Jurkat, Clone E6-1 (cell line): ENCODE measurements around the gene MARK3.

Experiments used
- DNase-seq: peaks from one replicate; pipeline ENCODE4 v3.0.0-alpha.2; 2011; ENCODE audit warnings: low read depth, low spot score
- H3K4me3 ChIP-seq: 2 replicates; pipeline ENCODE4 v1.5.1; 2011; ENCODE audit warnings: mild to moderate bottlenecking, low read length, control low read depth, moderate library complexity

MARK3 gene

DNA sequence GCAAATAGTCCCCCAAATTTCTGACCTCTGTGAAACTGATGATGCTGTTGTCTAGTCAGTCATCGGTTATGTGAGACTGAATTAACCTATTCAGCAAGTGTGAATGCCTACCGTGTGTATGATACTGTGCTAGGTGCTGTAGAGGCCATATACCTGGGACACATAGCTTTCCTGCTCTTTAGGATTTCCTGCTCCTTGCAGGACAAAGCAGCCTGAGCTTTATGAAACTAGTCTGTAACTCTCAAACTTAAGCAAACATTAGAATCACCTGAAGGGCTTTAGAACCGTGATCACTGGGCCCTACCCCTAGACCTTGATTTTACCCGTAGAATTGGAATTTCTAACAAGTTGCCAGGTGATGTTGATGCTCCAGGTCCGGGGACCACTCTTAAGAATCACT is 6.9 kb downstream of the MARK3 start:
- DNase-seq = no peak
- no peak overlapping the region for H3K4me3 ChIP-seq

DNA sequence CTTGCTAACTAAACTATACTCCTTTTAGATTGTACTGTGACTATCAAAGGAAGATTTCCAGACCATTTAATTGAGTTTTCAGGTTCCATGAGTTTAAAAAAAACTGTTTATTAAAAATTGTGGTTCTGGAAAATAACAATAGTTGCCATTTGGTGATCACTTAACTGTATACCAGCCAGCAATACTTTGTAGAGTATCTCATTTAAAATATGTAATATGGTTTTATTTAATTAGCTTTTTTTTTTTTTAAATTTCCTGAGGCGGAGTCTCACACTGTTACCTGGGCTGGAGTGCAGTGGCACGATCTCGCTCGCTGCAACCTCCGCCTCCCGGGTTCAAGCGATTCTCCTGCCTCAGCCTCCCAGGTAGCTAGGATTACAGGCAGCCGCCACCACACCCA is 7.4 kb downstream of the MARK3 start:
- H3K4me3 ChIP-seq = no peak overlapping the region

GRCh38 chr14:103393070-103393469 is 7.9 kb downstream of the MARK3 start:
- no peak overlapping the region for H3K4me3 ChIP-seq
- DNase-seq = no peak

More for the DNA sequence above, 7.4 kb downstream of the MARK3 start:
- DNase-seq = no peak

DNA sequence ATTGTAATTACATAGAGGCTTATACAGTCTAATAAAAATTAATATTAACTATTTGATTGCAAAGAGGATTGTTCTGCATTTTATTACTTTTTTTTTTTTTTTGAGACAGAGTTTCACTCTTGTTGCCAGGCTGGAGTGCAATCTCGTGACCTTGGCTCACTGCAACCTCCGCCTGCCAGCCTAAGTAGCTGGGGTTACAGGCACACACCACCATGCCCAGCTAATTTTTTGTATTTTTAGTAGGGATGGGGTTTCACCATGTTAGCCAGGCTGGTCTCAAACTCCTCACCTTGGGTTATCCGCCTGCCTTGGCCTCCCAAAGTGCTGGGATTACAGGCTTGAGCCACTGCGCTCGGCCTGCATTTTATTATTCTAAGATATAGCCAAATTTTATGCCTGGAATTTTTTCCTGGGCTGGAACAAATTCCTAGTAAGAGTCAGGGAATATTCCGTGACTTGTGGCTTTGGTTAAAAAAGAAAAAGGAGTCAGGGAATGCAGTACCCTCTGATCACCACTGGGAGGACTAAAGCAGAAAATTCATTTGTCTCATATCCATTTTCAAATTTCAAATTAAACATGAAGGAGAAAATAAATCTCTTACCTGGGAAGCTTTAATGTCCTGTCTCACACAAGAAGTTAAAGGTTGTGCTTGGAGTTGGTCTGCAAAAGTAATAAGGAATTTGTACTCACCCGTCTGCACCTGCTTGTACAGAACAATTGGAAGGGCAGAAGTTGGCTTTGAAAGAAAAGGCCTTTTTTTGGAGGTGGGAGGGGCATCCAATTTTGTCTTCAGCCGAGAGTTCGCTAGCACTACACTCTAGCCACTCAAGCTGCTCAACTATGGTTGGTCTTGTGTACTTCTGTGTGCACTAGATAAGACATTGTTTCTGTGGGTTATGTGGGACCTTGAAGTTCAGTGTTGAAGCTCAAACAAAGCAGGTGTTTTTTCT is 8.7 kb downstream of the MARK3 start:
- DNase-seq = peak; percentile 68

DNA sequence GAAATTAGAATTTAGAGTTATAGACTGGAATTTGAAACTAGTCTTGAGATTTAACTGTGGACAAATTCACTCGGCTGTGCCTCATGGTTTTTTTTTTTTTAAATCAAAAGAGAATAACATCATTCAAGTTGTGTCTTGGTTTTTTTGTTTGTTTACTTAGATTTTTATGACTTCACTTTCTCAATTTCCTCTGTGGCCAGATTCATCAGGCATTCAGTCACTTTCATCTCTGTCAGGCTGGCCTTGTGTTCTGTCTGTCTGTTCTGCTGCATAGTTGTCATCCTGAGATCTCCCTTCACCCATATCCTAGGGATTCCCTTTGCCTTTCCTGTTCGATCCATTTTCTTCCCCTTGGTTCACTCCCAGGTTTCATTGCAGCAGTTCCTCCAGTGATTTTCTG is 10.0 kb downstream of the MARK3 start:
- DNase-seq = no peak

More for the DNA sequence above, 8.7 kb downstream of the MARK3 start:
- no peak overlapping the region for H3K4me3 ChIP-seq

GRCh38 chr14:103396463-103396862 is 11.2 kb downstream of the MARK3 start:
- DNase-seq = no peak
- H3K4me3 ChIP-seq = no peak overlapping the region

More for the DNA sequence above, 10.0 kb downstream of the MARK3 start:
- H3K4me3 ChIP-seq = no peak overlapping the region

GRCh38 chr14:103398427-103399195 is 13.4 kb downstream of the MARK3 start:
- no peak for DNase-seq
- H3K4me3 ChIP-seq = no peak overlapping the region

DNA sequence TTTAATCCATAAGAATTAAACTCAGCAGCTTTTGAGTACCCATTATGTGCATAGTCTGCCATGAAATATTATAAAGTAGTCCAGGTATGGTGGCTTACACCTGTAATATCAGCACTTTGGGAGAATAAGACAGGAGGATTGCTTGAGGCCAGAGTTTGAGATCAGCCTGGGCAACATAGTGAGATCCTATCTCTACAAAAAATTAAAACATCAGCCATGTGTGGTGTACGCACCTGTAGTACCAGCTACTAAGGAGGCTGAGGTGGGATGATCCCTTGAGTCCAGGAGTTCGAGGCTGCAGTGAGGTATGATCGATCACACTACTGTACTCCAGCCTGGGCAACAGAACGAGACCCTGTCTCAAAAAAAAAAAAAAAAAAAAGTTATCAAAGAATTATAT is 15.3 kb downstream of the MARK3 start:
- H3K4me3 ChIP-seq = no peak overlapping the region
- no peak for DNase-seq

DNA sequence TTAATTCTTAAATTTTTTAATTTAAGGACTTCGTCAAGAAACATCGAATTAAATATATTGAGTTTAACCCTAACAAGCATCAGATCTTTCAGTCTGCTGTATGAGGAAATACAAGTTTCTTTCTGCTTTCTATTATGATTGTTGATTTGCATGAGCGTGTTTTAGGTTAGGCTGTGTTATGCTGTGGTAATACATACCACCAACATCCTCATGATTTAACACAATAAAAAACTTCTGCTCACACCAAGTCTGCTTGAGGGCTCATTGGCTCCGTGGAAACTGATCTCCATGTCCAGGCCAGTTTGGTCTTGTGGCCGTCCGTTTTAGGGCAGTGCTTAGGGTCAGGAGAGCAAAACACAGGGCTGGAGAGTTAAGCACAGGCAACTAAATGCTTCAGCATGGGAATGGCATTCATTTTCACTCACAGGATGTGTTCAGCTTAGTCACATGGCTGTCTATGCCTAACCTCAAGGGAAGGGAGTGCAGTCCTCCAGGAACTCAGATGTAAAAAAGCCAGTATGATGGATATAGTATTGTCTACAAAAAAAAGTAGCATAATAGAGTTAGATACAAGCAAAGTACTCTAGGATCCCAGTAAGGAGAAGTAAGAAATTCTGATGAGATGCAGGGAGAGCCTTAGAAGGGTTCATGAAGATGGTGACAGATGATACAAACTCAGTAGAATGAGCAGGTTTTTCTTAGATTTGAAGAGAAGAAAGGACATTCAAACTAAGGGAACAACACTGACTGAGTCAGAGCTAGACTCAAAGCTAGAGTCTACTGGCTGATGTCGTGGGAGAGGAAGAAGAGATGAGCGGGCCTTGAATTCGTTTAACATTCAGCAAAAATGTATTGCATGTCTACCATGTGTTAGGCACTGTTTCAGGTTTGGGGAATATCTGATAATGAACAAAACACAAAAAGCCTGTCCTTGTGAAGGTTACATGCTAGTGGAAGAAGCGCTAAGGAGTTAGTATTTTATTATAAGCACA is 16.3 kb downstream of the MARK3 start:
- DNase-seq = no peak
- no peak overlapping the region for H3K4me3 ChIP-seq

DNA sequence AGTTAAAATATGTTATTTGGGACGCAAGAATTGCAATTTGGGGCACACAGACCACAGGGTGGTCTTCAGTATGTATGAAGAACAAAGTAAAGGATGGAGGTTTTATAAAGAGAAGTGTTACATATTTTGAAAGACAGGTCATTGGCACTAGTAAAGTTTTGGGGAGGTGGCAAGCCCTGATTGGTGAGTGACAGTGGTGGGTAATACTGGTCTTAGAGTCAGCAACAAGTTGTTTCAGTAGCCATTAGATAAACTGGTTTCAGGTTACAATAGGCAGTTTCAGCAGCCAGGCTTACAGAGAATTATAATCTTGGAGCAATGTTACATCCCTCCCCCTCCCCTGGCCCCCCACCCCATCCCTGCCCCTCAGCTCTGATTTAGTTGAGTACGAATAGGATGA is 17.5 kb downstream of the MARK3 start:
- no peak overlapping the region for H3K4me3 ChIP-seq
- DNase-seq = no peak

GRCh38 chr14:103404032-103404918 is 19.1 kb downstream of the MARK3 start:
- H3K4me3 ChIP-seq = no peak overlapping the region
- no peak for DNase-seq

GRCh38 chr14:103404920-103405319 is 19.7 kb downstream of the MARK3 start:
- no peak overlapping the region for H3K4me3 ChIP-seq
- no peak for DNase-seq

GRCh38 chr14:103408491-103409155 is 23.4 kb downstream of the MARK3 start:
- no peak overlapping the region for H3K4me3 ChIP-seq
- DNase-seq = no peak

DNA sequence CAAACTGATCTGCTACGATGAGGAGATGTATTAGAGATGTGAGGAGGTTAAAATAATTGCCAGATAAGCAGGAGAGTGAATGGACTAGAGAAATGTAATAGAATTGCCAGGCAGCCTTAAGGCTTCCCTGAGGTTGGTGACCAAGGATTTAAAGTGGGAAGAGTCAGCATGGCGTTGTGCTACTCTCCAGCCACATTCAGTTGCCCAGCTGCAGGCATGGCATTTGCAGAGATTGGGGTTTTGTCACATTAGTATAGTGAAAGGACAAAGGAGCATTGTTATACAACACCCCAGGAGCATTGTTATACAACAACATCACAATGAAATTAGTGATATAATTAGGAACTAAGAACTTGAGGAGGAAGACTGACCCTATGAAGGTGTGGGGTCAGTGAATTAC is 31.7 kb downstream of the MARK3 start:
- no peak overlapping the region for H3K4me3 ChIP-seq
- no peak for DNase-seq

DNA sequence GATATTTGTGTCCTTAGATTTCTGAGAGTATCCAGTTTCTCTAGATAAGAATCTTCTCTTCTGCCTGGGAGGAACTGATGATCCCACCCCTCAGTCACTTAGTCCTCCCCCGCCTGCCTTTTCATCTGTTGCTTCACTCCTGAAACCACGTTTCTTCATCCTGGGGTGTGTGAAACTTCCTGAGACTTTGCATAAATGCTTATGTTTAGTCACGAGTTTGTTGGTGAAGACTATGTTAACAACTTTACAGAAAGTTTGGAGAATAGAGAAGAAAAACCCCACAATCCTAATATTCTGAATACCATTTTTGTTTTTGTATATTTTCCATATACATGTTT is 33.2 kb downstream of the MARK3 start:
- no peak for DNase-seq
- H3K4me3 ChIP-seq = no peak overlapping the region

GRCh38 chr14:103421556-103421955 is 36.3 kb downstream of the MARK3 start:
- no peak overlapping the region for H3K4me3 ChIP-seq
- no peak for DNase-seq

GRCh38 chr14:103423050-103423461 is 37.8 kb downstream of the MARK3 start:
- no peak for DNase-seq
- no peak overlapping the region for H3K4me3 ChIP-seq
